ENCODE results near the gene GAMT. TPM values are rescaled to one million over a fixed set of nuclear protein-coding genes. Genes with fewer than 3 reads are reported as not detected.

The GAMT gene
- total and polyA plus RNA-seq, 2 of the 13 experiments (the other 11 are each of a cell fraction or from before 2014, with no cell fraction given), result 115 to 124 TPM

GRCh38 chr19:1445185-1445931 is 44.0 kb upstream of the GAMT start (continued):
- no peak for TF ChIP-seq ZNF292 (CRISPR knock-in tag; IDR thresholded peaks at IDR 0.05; ENCODE audit: borderline replicate concordance, low read depth)
- TF ChIP-seq ZNF580 (CRISPR knock-in tag; IDR thresholded peaks at IDR 0.05; ENCODE audit: borderline replicate concordance, low read depth), result 0 out of 2 replicates have a peak, but pooled peaks have one; percentile 31
- no peak for TF ChIP-seq AGO2 (optimal IDR thresholded peaks at IDR 0.05; ENCODE audit: low read depth, low read length)
- TF ChIP-seq HDAC1 (CRISPR knock-in tag; IDR thresholded peaks at IDR 0.05), result peak; percentile 18; the same call in 1 of the 2 replicates
- TF ChIP-seq ZNF205 (CRISPR knock-in tag; IDR thresholded peaks at IDR 0.05), result 0 out of 2 replicates have a peak, but pooled peaks have one; percentile 26
- TF ChIP-seq ZNF337 (CRISPR knock-in tag; IDR thresholded peaks at IDR 0.05; ENCODE audit: borderline replicate concordance, low read depth), result no peak
- no peak for TF ChIP-seq ZNF354B (CRISPR knock-in tag; IDR thresholded peaks at IDR 0.05)
- TF ChIP-seq ZFP36L2 (CRISPR knock-in tag; IDR thresholded peaks at IDR 0.05), result no peak
- TF ChIP-seq FOXO4 (CRISPR knock-in tag; conservative IDR thresholded peaks at IDR 0.05), result no peak
- TF ChIP-seq, protein P1, sequence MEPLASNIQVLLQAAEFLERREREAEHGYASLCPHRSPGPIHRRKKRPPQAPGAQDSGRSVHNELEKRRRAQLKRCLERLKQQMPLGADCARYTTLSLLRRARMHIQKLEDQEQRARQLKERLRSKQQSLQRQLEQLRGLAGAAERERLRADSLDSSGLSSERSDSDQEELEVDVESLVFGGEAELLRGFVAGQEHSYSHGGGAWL (CRISPR knock-in tag; IDR thresholded peaks at IDR 0.05), result no peak
- no peak for TF ChIP-seq ZNF496 (CRISPR knock-in tag; IDR thresholded peaks at IDR 0.05; ENCODE audit: insufficient replicate concordance)
- TF ChIP-seq RAD51 (IDR thresholded peaks at IDR 0.05; ENCODE audit: borderline replicate concordance), result no peak
- no peak for TF ChIP-seq STAT6 (CRISPR knock-in tag; IDR thresholded peaks at IDR 0.05; ENCODE audit: borderline replicate concordance)
- no peak for TF ChIP-seq ZSCAN20 (CRISPR knock-in tag; IDR thresholded peaks at IDR 0.05; ENCODE audit: borderline replicate concordance)
- TF ChIP-seq ZNF101 (CRISPR knock-in tag; IDR thresholded peaks at IDR 0.05; ENCODE audit: borderline replicate concordance, low read depth), result no peak
- no peak; the same call in 1 of the 2 replicates for TF ChIP-seq ZNF331 (CRISPR knock-in tag; IDR thresholded peaks at IDR 0.05)
- TF ChIP-seq ZNF841 (CRISPR knock-in tag; IDR thresholded peaks at IDR 0.05; ENCODE audit: borderline replicate concordance), result no peak
- no peak for TF ChIP-seq NFKBIZ (CRISPR knock-in tag; IDR thresholded peaks at IDR 0.05)
- TF ChIP-seq SMARCC2 (IDR thresholded peaks at IDR 0.05), result no peak
- TF ChIP-seq, protein P2, sequence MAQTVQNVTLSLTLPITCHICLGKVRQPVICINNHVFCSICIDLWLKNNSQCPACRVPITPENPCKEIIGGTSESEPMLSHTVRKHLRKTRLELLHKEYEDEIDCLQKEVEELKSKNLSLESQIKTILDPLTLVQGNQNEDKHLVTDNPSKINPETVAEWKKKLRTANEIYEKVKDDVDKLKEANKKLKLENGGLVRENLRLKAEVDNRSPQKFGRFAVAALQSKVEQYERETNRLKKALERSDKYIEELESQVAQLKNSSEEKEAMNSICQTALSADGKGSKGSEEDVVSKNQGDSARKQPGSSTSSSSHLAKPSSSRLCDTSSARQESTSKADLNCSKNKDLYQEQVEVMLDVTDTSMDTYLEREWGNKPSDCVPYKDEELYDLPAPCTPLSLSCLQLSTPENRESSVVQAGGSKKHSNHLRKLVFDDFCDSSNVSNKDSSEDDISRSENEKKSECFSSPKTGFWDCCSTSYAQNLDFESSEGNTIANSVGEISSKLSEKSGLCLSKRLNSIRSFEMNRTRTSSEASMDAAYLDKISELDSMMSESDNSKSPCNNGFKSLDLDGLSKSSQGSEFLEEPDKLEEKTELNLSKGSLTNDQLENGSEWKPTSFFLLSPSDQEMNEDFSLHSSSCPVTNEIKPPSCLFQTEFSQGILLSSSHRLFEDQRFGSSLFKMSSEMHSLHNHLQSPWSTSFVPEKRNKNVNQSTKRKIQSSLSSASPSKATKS (CRISPR knock-in tag; IDR thresholded peaks at IDR 0.05), result no peak

Data from HepG2 (cell line).